GM19328 (cell line): Measurements from ENCODE around the gene RDH16.
"Not testable (repeated sequence)": the region's sequence is repeated elsewhere in the genome, so short reads cannot be mapped to it uniquely, and the experiment has no call there.

Source experiments
- ATAC-seq: cut with Tn5 transposase; IDR thresholded peaks from one replicate; pipeline ENCODE4 v1.9.1; 2021; ENCODE audit warnings: mild to moderate bottlenecking, moderate library complexity; ENCODE audit not compliant: unreplicated experiment

Gene RDH16

GRCh38 chr12:56989861-56990610, 32.6 kb upstream of the RDH16 start:
- ATAC-seq: no peak

- no peak for ATAC-seq
These were observed 30.9 kb upstream of the RDH16 start for GRCh38 chr12:56988207-56988739.

GRCh38 chr12:56987551-56988053, 30.2 kb upstream of the RDH16 start:
- ATAC-seq: no peak

- no peak for ATAC-seq
These were observed 29.6 kb upstream of the RDH16 start for GRCh38 chr12:56987011-56987410.

GRCh38 chr12:56985714-56986113, 28.3 kb upstream of the RDH16 start:
- ATAC-seq: not testable (repeated sequence)

- ATAC-seq: no peak
These were observed 26.0 kb upstream of the RDH16 start for GRCh38 chr12:56983386-56983785.

- not testable (repeated sequence) for ATAC-seq
These were observed 25.3 kb upstream of the RDH16 start for GRCh38 chr12:56982578-56983236.

GRCh38 chr12:56980941-56981530, 23.6 kb upstream of the RDH16 start:
- ATAC-seq: no peak

- ATAC-seq: no peak
These were observed 22.9 kb upstream of the RDH16 start for GRCh38 chr12:56980268-56980667.

- no peak for ATAC-seq
These were observed 22.2 kb upstream of the RDH16 start for GRCh38 chr12:56979628-56980027.

GRCh38 chr12:56978397-56979138, 21.2 kb upstream of the RDH16 start:
- no peak for ATAC-seq

- ATAC-seq: not testable (repeated sequence)
These were observed 20.0 kb upstream of the RDH16 start for GRCh38 chr12:56977361-56977760.

- ATAC-seq: not testable (repeated sequence)
These were observed 16.8 kb upstream of the RDH16 start for GRCh38 chr12:56974224-56974623.

GRCh38 chr12:56968910-56969309, 11.5 kb upstream of the RDH16 start:
- ATAC-seq: not testable (repeated sequence)

- ATAC-seq: not testable (repeated sequence)
These were observed 8.7 kb upstream of the RDH16 start for GRCh38 chr12:56965997-56966642.

- ATAC-seq: not testable (repeated sequence)
These were observed 7.7 kb upstream of the RDH16 start for GRCh38 chr12:56965124-56965523.

- not testable (repeated sequence) for ATAC-seq
These were observed 6.1 kb upstream of the RDH16 start for GRCh38 chr12:56963557-56963956.

GRCh38 chr12:56962247-56962646, 4.8 kb upstream of the RDH16 start:
- ATAC-seq: not testable (repeated sequence)

- no peak for ATAC-seq
These were observed 1.0 kb upstream of the RDH16 start for GRCh38 chr12:56958422-56958821.

GRCh38 chr12:56955631-56956256, 1.7 kb downstream of the RDH16 start:
- ATAC-seq: no peak
